HEK293 (cell line): Measurements from ENCODE around the gene USH1G.

Experiments
- CTCF ChIA-PET: fragments of 350-600 bp; formaldehyde crosslinking; extraction: SDS; loops from one replicate; lab custom pipeline; 2021; ENCODE audit warnings: antibody characterized with exemption; lab: Yijun Ruan, JAX
- POLR2A ChIA-PET: fragments of 300-600 bp; formaldehyde crosslinking; extraction: SDS; loops from one replicate; lab custom pipeline; 2020; ENCODE audit warnings: antibody characterized with exemption, inconsistent platforms; lab: Yijun Ruan, JAX
- H3K27ac ChIP-seq: fragments of 200-500 bp; sonication (Bioruptor generic); 2 replicates; pipeline ENCODE4 v1.5.1; 2014; ENCODE audit warnings: low read depth, low read length, control low read depth, inconsistent platforms; ENCODE audit errors: extremely low read depth
- H3K36me3 ChIP-seq, 2 experiments: fragments of 200-500 bp in 1 of 2; sonication (Bioruptor generic) in 1 of 2; 1 replicate in 1 of 2; 2 replicates in 1 of 2; pipeline ENCODE4 v1.5.1; 2014 to 2017; ENCODE audit warnings: inconsistent platforms in 2 of 2, low read length in 2 of 2; ENCODE audit not compliant: control insufficient read depth in 2 of 2, insufficient read depth in 1 of 2
- H3K4me1 ChIP-seq: fragments of 200-500 bp; sonication (Bioruptor generic); 2 replicates; pipeline ENCODE4 v1.5.1; 2014; ENCODE audit warnings: mild to moderate bottlenecking, low read length, inconsistent platforms; ENCODE audit not compliant: control insufficient read depth, insufficient read depth
- H3K4me3 ChIP-seq: 2 replicates; pipeline ENCODE4 v1.5.1; 2011; ENCODE audit warnings: low read depth, mild to moderate bottlenecking, control low read depth, low read length, moderate library complexity
- H3K9me3 ChIP-seq: fragments of 200-500 bp; sonication (Bioruptor generic); 2 replicates; pipeline ENCODE4 v1.5.1; 2014; ENCODE audit warnings: low read depth, low read length, inconsistent platforms; ENCODE audit not compliant: control insufficient read depth, insufficient read depth
- BCL11A ChIP-seq: fragments of 450-650 bp; formaldehyde crosslinking; IDR thresholded peaks from 2 replicates; pipeline ENCODE4 v1.5.1; 2016; ENCODE audit warnings: low read depth, missing biosample characterization, missing genetic modification characterization
- BCL6B ChIP-seq: fragments of 450-650 bp; formaldehyde crosslinking; IDR thresholded peaks from 2 replicates; pipeline ENCODE4 v1.5.1; 2017; ENCODE audit warnings: missing biosample characterization, missing genetic modification characterization
- CTCF ChIP-seq: fragments of 450-650 bp; formaldehyde crosslinking; IDR thresholded peaks from 2 replicates; pipeline ENCODE4 v1.5.1; 2016; ENCODE audit warnings: missing biosample characterization, missing genetic modification characterization
- HOXC10 ChIP-seq: sonication (generic); formaldehyde crosslinking; IDR thresholded peaks from 2 replicates; pipeline ENCODE4 v1.8.1; 2023; ENCODE audit warnings: mild to moderate bottlenecking, missing genetic modification reagents
- IKZF3 ChIP-seq: fragments of 450-650 bp; IDR thresholded peaks from 2 replicates; pipeline ENCODE4 v1.5.0; 2018; ENCODE audit warnings: missing biosample characterization, mild to moderate bottlenecking, missing genetic modification characterization, moderate library complexity
- KLF10 ChIP-seq: fragments of 450-650 bp; IDR thresholded peaks from 2 replicates; pipeline ENCODE4 v1.5.1; 2018; ENCODE audit warnings: missing biosample characterization, mild to moderate bottlenecking, missing genetic modification characterization
- KLF9 ChIP-seq: fragments of 450-650 bp; formaldehyde crosslinking; IDR thresholded peaks from 2 replicates; pipeline ENCODE4 v1.5.1; 2016; ENCODE audit warnings: missing biosample characterization, missing genetic modification characterization, low read depth
- ZBTB17 ChIP-seq: fragments of 450-650 bp; formaldehyde crosslinking; IDR thresholded peaks from 2 replicates; pipeline ENCODE4 v1.5.1; 2016; ENCODE audit warnings: missing biosample characterization, missing genetic modification characterization
- ZBTB7A ChIP-seq: fragments of 450-650 bp; formaldehyde crosslinking; IDR thresholded peaks from 2 replicates; pipeline ENCODE4 v1.5.1; 2016; ENCODE audit warnings: low read depth, missing biosample characterization, missing genetic modification characterization
- ZNF112 ChIP-seq: fragments of 450-650 bp; formaldehyde crosslinking; IDR thresholded peaks from 2 replicates; pipeline ENCODE4 v1.5.0; 2017; ENCODE audit warnings: missing biosample characterization, missing genetic modification characterization
- ZNF121 ChIP-seq: fragments of 450-650 bp; formaldehyde crosslinking; IDR thresholded peaks from 2 replicates; pipeline ENCODE4 v1.5.1; 2016; ENCODE audit warnings: missing biosample characterization, missing genetic modification characterization
- ZNF146 ChIP-seq: fragments of 450-650 bp; formaldehyde crosslinking; IDR thresholded peaks from 2 replicates; pipeline ENCODE4 v1.5.1; 2016; ENCODE audit warnings: missing biosample characterization, missing genetic modification characterization
- ZNF2 ChIP-seq: fragments of 450-650 bp; formaldehyde crosslinking; IDR thresholded peaks from 2 replicates; pipeline ENCODE4 v1.5.1; 2016; ENCODE audit warnings: missing biosample characterization, missing genetic modification characterization
- ZNF223 ChIP-seq: fragments of 450-650 bp; formaldehyde crosslinking; IDR thresholded peaks from 2 replicates; pipeline ENCODE4 v1.5.1; 2016; ENCODE audit warnings: missing biosample characterization, missing genetic modification characterization
- ZNF24 ChIP-seq: fragments of 450-650 bp; formaldehyde crosslinking; IDR thresholded peaks from 2 replicates; pipeline ENCODE4 v1.5.1; 2016; ENCODE audit warnings: missing biosample characterization, missing genetic modification characterization
- ZNF366 ChIP-seq: fragments of 450-650 bp; formaldehyde crosslinking; conservative IDR thresholded peaks from 2 replicates; pipeline ENCODE4 v1.5.1; 2016; ENCODE audit warnings: missing biosample characterization, missing genetic modification characterization
- ZNF423 ChIP-seq: fragments of 450-650 bp; formaldehyde crosslinking; IDR thresholded peaks from 2 replicates; pipeline ENCODE4 v1.5.1; 2016; ENCODE audit warnings: missing biosample characterization, missing genetic modification characterization
- ZNF426 ChIP-seq: fragments of 450-650 bp; formaldehyde crosslinking; IDR thresholded peaks from 2 replicates; pipeline ENCODE4 v1.5.1; 2017; ENCODE audit warnings: missing biosample characterization, missing genetic modification characterization, mild to moderate bottlenecking, inconsistent platforms, moderate library complexity
- ZNF510 ChIP-seq: fragments of 450-650 bp; formaldehyde crosslinking; IDR thresholded peaks from 2 replicates; pipeline ENCODE4 v1.5.1; 2018; ENCODE audit warnings: mild to moderate bottlenecking, missing genetic modification characterization, missing biosample characterization; ENCODE audit not compliant: insufficient replicate concordance
- ZNF580 ChIP-seq: fragments of 450-650 bp; formaldehyde crosslinking; IDR thresholded peaks from 2 replicates; pipeline ENCODE4 v1.5.1; 2016; ENCODE audit warnings: missing biosample characterization, missing genetic modification characterization
- ZNF596 ChIP-seq: fragments of 450-650 bp; IDR thresholded peaks from 2 replicates; pipeline ENCODE4 v1.5.0; 2018; ENCODE audit warnings: missing biosample characterization, mild to moderate bottlenecking, missing genetic modification characterization, moderate library complexity
- ZNF777 ChIP-seq: fragments of 450-650 bp; formaldehyde crosslinking; IDR thresholded peaks from 2 replicates; pipeline ENCODE4 v1.5.1; 2017; ENCODE audit warnings: missing biosample characterization, missing genetic modification characterization, borderline replicate concordance
- ZSCAN16 ChIP-seq: fragments of 450-650 bp; formaldehyde crosslinking; IDR thresholded peaks from 2 replicates; pipeline ENCODE4 v1.5.1; 2016; ENCODE audit warnings: missing biosample characterization, missing genetic modification characterization
- ZSCAN23 ChIP-seq: fragments of 450-650 bp; formaldehyde crosslinking; IDR thresholded peaks from 2 replicates; pipeline ENCODE4 v1.5.1; 2016; ENCODE audit warnings: missing biosample characterization, missing genetic modification characterization

Gene USH1G

GRCh38 chr17:74964246-74964761 is 41.2 kb upstream of the USH1G start (continued):
- no peak for TF ChIP-seq ZNF510 (tag by site-specific recombination)
- no peak for TF ChIP-seq KLF10
- no peak for TF ChIP-seq ZNF121

- no peaks in the 10 kb centered on the region for H3K9me3 ChIP-seq
- peaks cover 0 to 12% of the 10 kb centered on the region in 2 experiments; a peak in 2 of 3 replicates for H3K36me3 ChIP-seq
- POLR2A ChIA-PET, result interaction anchor here (1.4 kb wide), 1 partner anchor 49 kb away, joined by 5 read pairs; the partner anchor contains the start of gene MRPL58
- no peak for TF ChIP-seq ZSCAN23 (tag by site-specific recombination)
- TF ChIP-seq CTCF (tag by site-specific recombination), result peak; percentile 37; the same call in 1 of the 2 replicates
- no peak for TF ChIP-seq ZNF223 (tag by site-specific recombination)
- H3K4me3 ChIP-seq, result no peak overlapping the region
- CTCF ChIA-PET, result interaction anchor here (0.6 to 3.6 kb wide), 8 partner anchors 9 to 238 kb away, joined by 3 to 62 read pairs (median 6); partner anchors contain the start of genes HID1 and MRPL58
- no peaks in the 10 kb centered on the region for H3K4me1 ChIP-seq
- H3K27ac ChIP-seq, result no peak overlapping the region
These were observed 40.6 kb upstream of the USH1G start for GRCh38 chr17:74963656-74964055.

GRCh38 chr17:74962622-74963394 is 39.8 kb upstream of the USH1G start:
- TF ChIP-seq ZNF426, result no peak
- TF ChIP-seq HOXC10 (CRISPR knock-in tag), result no peak
- no peak for TF ChIP-seq ZBTB7A (tag by site-specific recombination)
- TF ChIP-seq ZNF366 (tag by site-specific recombination), result no peak
- TF ChIP-seq BCL11A (tag by site-specific recombination), result no peak
- no peak for TF ChIP-seq ZNF423
- TF ChIP-seq, all 188 proteins: peak for 0
- POLR2A ChIA-PET, result interaction anchor here (0.9 to 2.3 kb wide), 7 partner anchors 44 to 239 kb away, joined by 3 to 34 read pairs (median 5); partner anchors contain the start of genes ARMC7 and MRPL58

GRCh38 chr17:74961657-74962350 is 38.7 kb upstream of the USH1G start:
- no peaks in the 10 kb centered on the region for H3K4me1 ChIP-seq
- POLR2A ChIA-PET, result interaction anchor here (0.6 to 2.3 kb wide), 16 partner anchors 11 to 1797 kb away, joined by 3 to 34 read pairs (median 5); partner anchors contain the start of genes ARMC7, CDR2L, FDXR and HID1
- H3K36me3 ChIP-seq, result peaks cover 0 to 12% of the 10 kb centered on the region in 2 experiments; a peak in 2 of 3 replicates
- CTCF ChIA-PET, result interaction anchor here (0.6 to 7.6 kb wide), 60 partner anchors 9 to 788 kb away, joined by 3 to 100 read pairs (median 6); partner anchors contain the start of genes ARMC7, ATP5PD, CDR2L and FDXR
- no peak overlapping the region for H3K4me3 ChIP-seq
- no peak overlapping the region for H3K27ac ChIP-seq
- H3K9me3 ChIP-seq, result no peaks in the 10 kb centered on the region
- TF ChIP-seq ZNF580 (tag by site-specific recombination), result no peak
- TF ChIP-seq ZSCAN16, result no peak
- TF ChIP-seq ZBTB17 (tag by site-specific recombination), result peak; percentile 49; the same call in 1 of the 2 replicates
- no peak for TF ChIP-seq KLF9 (tag by site-specific recombination)
- TF ChIP-seq ZNF24 (tag by site-specific recombination), result no peak
- no peak for TF ChIP-seq ZNF146 (tag by site-specific recombination)
- peak; percentile 56; the same call in 1 of the 2 replicates for TF ChIP-seq ZNF2 (tag by site-specific recombination)
- TF ChIP-seq BCL6B (tag by site-specific recombination), result no peak
- no peak for TF ChIP-seq ZNF112
- no peak for TF ChIP-seq ZNF596 (tag by site-specific recombination)
- no peak for TF ChIP-seq ZBTB7A (tag by site-specific recombination)
- TF ChIP-seq ZNF366 (tag by site-specific recombination), result 0 out of 2 replicates have a peak, but pooled peaks have one; percentile 17
- no peak for TF ChIP-seq ZNF777 (tag by site-specific recombination)
- TF ChIP-seq IKZF3 (tag by site-specific recombination), result peak; percentile 89
- TF ChIP-seq ZNF423, result no peak
- no peak for TF ChIP-seq ZSCAN23 (tag by site-specific recombination)

More at GRCh38 chr17:74962622-74963394, 39.8 kb upstream of the USH1G start:
- Histone ChIP-seq H3K27ac (no peak overlapping the region), H3K36me3 (peaks cover 0 to 12% of the 10 kb centered on the region in 2 experiments; a peak in 2 of 3 replicates), H3K4me3 (no peak overlapping the region), H3K9me3 (no peaks in the 10 kb centered on the region), H3K4me1 (no peaks in the 10 kb centered on the region)
- CTCF ChIA-PET, result interaction anchor here (0.6 to 7.6 kb wide), 29 partner anchors 9 to 785 kb away, joined by 3 to 100 read pairs (median 5); partner anchors contain the start of genes HID1, MRPL58, OTOP2 and USH1G
